Esophagus (tissue), 2 donors: ENCODE measurements around the gene ESPNL. TPM values are rescaled to one million over a fixed set of nuclear protein-coding genes. Genes with fewer than 3 reads are reported as not detected.

ENCODE experiments used
- H3K27ac ChIP-seq, 2 donors: one replicate each; pipeline ENCODE4 v1.5.1; 2013; ENCODE audit warnings: low read depth in 2 of 2, mild to moderate bottlenecking in 2 of 2, inconsistent platforms in 1 of 2, low read length in 1 of 2, moderate library complexity in 1 of 2
- H3K27me3 ChIP-seq, 2 donors: one replicate each; pipeline ENCODE4 v1.6.1; 2013; ENCODE audit warnings: low read length in 2 of 2, control low read depth in 1 of 2, mild to moderate bottlenecking in 1 of 2; ENCODE audit not compliant: insufficient read depth in 2 of 2, control insufficient read depth in 1 of 2
- H3K36me3 ChIP-seq, 2 donors: one replicate each; pipeline ENCODE4 v1.6.1; 2013; ENCODE audit warnings: low read length in 1 of 2; ENCODE audit not compliant: control insufficient read depth in 2 of 2, insufficient read depth in 2 of 2
- H3K4me1 ChIP-seq, 2 donors: one replicate each; pipeline ENCODE4 v1.6.1; 2013; ENCODE audit warnings: low read length in 1 of 2; ENCODE audit not compliant: control insufficient read depth in 2 of 2, insufficient read depth in 2 of 2
- H3K4me3 ChIP-seq, 2 donors: one replicate each; pipeline ENCODE4 v1.5.1; 2013; ENCODE audit warnings: low read length in 2 of 2, mild to moderate bottlenecking in 2 of 2, low read depth in 1 of 2, moderate library complexity in 1 of 2
- H3K9me3 ChIP-seq, 2 donors: one replicate each; pipeline ENCODE4 v1.6.1; 2013; ENCODE audit warnings: mild to moderate bottlenecking in 2 of 2, low read depth in 1 of 2, low read length in 1 of 2, moderate library complexity in 1 of 2; ENCODE audit not compliant: control insufficient read depth in 2 of 2, insufficient read depth in 1 of 2
- WGBS, 2 donors: extraction: QIAGEN DNeasy Blood & Tissue Kit; methylation state at CpG; one replicate each; pipeline ENCODE4 v1.1.7; 2013; 5-methylcytosine and 5-hydroxymethylcytosine counted together
- polyA plus RNA-seq, 2 donors: library from polyadenylated mRNA; stranded (reverse); fragments of 200-250 nt; gene quantifications; one replicate each; pipeline ENCODE4 v1.2.3, GENCODE V29; 2013
- donor health status: healthy with polysubstance abuse.
- donor health status: Bipolar disorder and iron deficiency.

The ESPNL gene
- polyA plus RNA-seq, 2 donors, result 0.09 to 0.12 TPM

- H3K27me3 ChIP-seq, result no peaks in the 10 kb centered on the region
- H3K4me1 ChIP-seq, result peaks cover 6 to 40% of the 10 kb centered on the region in 2 donors
- H3K4me3 ChIP-seq, result no peak overlapping the region
- no peaks in the 10 kb centered on the region for H3K9me3 ChIP-seq
- no peaks in the 10 kb centered on the region for H3K36me3 ChIP-seq
- 88 to 94% methylated on average over 60 of the region's 60 CpGs for WGBS, 2 donors
- no peak overlapping the region for H3K27ac ChIP-seq
Observed at GRCh38 chr2:238140721-238141540, 40.8 kb downstream of the ESPNL start.

- Histone ChIP-seq H3K9me3 (no peaks in the 10 kb centered on the region), H3K4me3 (no peak overlapping the region), H3K27ac (peak overlapping the region in 1 of 2 donors; percentile 43), H3K36me3 (no peaks in the 10 kb centered on the region), H3K4me1 (peaks cover 6 to 40% of the 10 kb centered on the region in 2 donors), H3K27me3 (no peaks in the 10 kb centered on the region)
- 56 to 57% methylated on average over 10 of the region's 10 CpGs for WGBS, 2 donors
Observed at GRCh38 chr2:238141541-238142318, 41.6 kb downstream of the ESPNL start.

- H3K4me1 ChIP-seq, result peaks cover 6 to 37% of the 10 kb centered on the region in 2 donors
- H3K36me3 ChIP-seq, result no peaks in the 10 kb centered on the region
- no peaks in the 10 kb centered on the region for H3K9me3 ChIP-seq
- WGBS, 2 donors, result 69% methylated on average over 30 of the region's 30 CpGs
- no peak overlapping the region for H3K4me3 ChIP-seq
- H3K27ac ChIP-seq, result peak overlapping the region in 1 of 2 donors; percentile 43
- H3K27me3 ChIP-seq, result no peaks in the 10 kb centered on the region
Observed at GRCh38 chr2:238142382-238143205, 42.5 kb downstream of the ESPNL start.

GRCh38 chr2:238143239-238143951 is 43.3 kb downstream of the ESPNL start:
- no peaks in the 10 kb centered on the region for H3K9me3 ChIP-seq
- 60 to 65% methylated on average over 20 of the region's 20 CpGs for WGBS, 2 donors
- peak overlapping the region in 1 of 2 donors; percentile 36 for H3K27ac ChIP-seq
- no peaks in the 10 kb centered on the region for H3K36me3 ChIP-seq
- H3K27me3 ChIP-seq, result no peaks in the 10 kb centered on the region
- peaks cover 6 to 32% of the 10 kb centered on the region in 2 donors for H3K4me1 ChIP-seq
- no peak overlapping the region for H3K4me3 ChIP-seq

- Histone ChIP-seq H3K4me1 (peaks cover 6 to 32% of the 10 kb centered on the region in 2 donors), H3K36me3 (no peaks in the 10 kb centered on the region), H3K27me3 (no peaks in the 10 kb centered on the region), H3K27ac (no peak overlapping the region), H3K4me3 (no peak overlapping the region), H3K9me3 (no peaks in the 10 kb centered on the region)
- WGBS, 2 donors, result 73 to 87% methylated on average over 5 of the region's 5 CpGs
Observed at GRCh38 chr2:238144262-238144661, 44.1 kb downstream of the ESPNL start.

- H3K4me1 ChIP-seq, result peaks cover 6 to 32% of the 10 kb centered on the region in 2 donors
- no peaks in the 10 kb centered on the region for H3K9me3 ChIP-seq
- H3K4me3 ChIP-seq, result no peak overlapping the region
- H3K27me3 ChIP-seq, result no peaks in the 10 kb centered on the region
- 81 to 83% methylated on average over 12 of the region's 12 CpGs for WGBS, 2 donors
- H3K27ac ChIP-seq, result no peak overlapping the region
- no peaks in the 10 kb centered on the region for H3K36me3 ChIP-seq
Observed at GRCh38 chr2:238145046-238145445, 44.9 kb downstream of the ESPNL start.

- 69 to 73% methylated on average over 12 of the region's 12 CpGs for WGBS, 2 donors
- H3K4me3 ChIP-seq, result no peak overlapping the region
- no peaks in the 10 kb centered on the region for H3K9me3 ChIP-seq
Observed at GRCh38 chr2:238145851-238146250, 45.7 kb downstream of the ESPNL start.

GRCh38 chr2:238146884-238147544 is 46.9 kb downstream of the ESPNL start:
- Histone ChIP-seq H3K36me3 (no peaks in the 10 kb centered on the region), H3K9me3 (no peaks in the 10 kb centered on the region), H3K27me3 (no peaks in the 10 kb centered on the region), H3K4me1 (peaks cover 6 to 17% of the 10 kb centered on the region in 2 donors), H3K27ac (no peak overlapping the region), H3K4me3 (no peak overlapping the region)
- WGBS, 2 donors, result 85 to 88% methylated on average over 13 of the region's 13 CpGs

More at GRCh38 chr2:238145851-238146250, 45.7 kb downstream of the ESPNL start:
- no peak overlapping the region for H3K27ac ChIP-seq
- H3K27me3 ChIP-seq, result no peaks in the 10 kb centered on the region
- H3K4me1 ChIP-seq, result peaks cover 6 to 28% of the 10 kb centered on the region in 2 donors
- H3K36me3 ChIP-seq, result no peaks in the 10 kb centered on the region
